ENCODE results near the gene TP53BP2. TPM values are rescaled to one million over a fixed set of nuclear protein-coding genes. Genes with fewer than 3 reads are reported as not detected.

Gene TP53BP2
- total and polyA plus RNA-seq, 5 donors, result 9.8 to 29.7 (median 29.5) TPM

DNA sequence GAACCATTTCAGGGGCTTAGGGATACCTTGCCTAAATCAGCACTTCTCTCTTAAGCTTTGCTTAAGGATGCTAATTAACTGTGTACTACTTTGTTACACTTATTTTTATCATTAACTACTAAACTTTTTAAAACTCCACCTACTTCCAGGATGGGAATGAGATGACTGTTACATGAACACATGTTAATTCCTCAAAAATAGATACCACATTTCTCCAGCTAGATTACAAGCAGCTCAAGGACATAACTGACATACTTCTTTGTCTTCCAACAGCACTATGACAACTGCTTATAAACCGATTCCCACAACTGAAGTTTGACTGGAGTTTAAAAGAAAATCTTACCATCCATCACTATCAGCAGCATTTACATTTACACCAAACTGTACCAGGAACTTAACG lies 53.7 kb downstream of the TP53BP2 start:
- WGBS, result 68% methylated on average over 2 of the region's 2 CpGs

GRCh38 chr1:223788746-223789415 lies 56.9 kb downstream of the TP53BP2 start:
- no peak for DNase-seq
- H3K4me3 ChIP-seq (ENCODE audit: low read length), result no peak overlapping the region
- ATAC-seq, result peak in 1 of 2 donors; percentile 69
- no peak overlapping the region for H3K27ac ChIP-seq (ENCODE audit: low read length)
- no peaks in the 10 kb centered on the region for H3K27me3 ChIP-seq (ENCODE audit: control insufficient read depth, insufficient read depth)
- 64% methylated on average over 4 of the region's 4 CpGs for WGBS
- H3K4me1 ChIP-seq (ENCODE audit: control insufficient read depth, insufficient read depth, low read length), result no peaks in the 10 kb centered on the region
- no peaks in the 10 kb centered on the region for H3K9me3 ChIP-seq (ENCODE audit: control insufficient read depth, low read length)
- intact Hi-C loops (cut with DNase I), result no loop called here

More for the DNA sequence above, 53.7 kb downstream of the TP53BP2 start:
- DNase-seq (no peak), ATAC-seq (no peak)
- Histone ChIP-seq H3K4me3 (ENCODE audit: low read length) (no peak overlapping the region), H3K9me3 (ENCODE audit: control insufficient read depth, low read length) (no peaks in the 10 kb centered on the region), H3K27me3 (ENCODE audit: control insufficient read depth, insufficient read depth) (no peaks in the 10 kb centered on the region), H3K27ac (ENCODE audit: low read length) (no peak overlapping the region), H3K4me1 (ENCODE audit: control insufficient read depth, insufficient read depth, low read length) (no peaks in the 10 kb centered on the region)
- intact Hi-C loops (cut with DNase I), result no loop called here

- Histone ChIP-seq H3K27me3 (ENCODE audit: control insufficient read depth, insufficient read depth) (no peaks in the 10 kb centered on the region), H3K27ac (ENCODE audit: low read length) (no peak overlapping the region), H3K4me1 (ENCODE audit: control insufficient read depth, insufficient read depth, low read length) (no peaks in the 10 kb centered on the region), H3K4me3 (ENCODE audit: low read length) (no peak overlapping the region), H3K9me3 (ENCODE audit: control insufficient read depth, low read length) (no peaks in the 10 kb centered on the region)
- ATAC-seq, result no peak
- intact Hi-C loops (cut with DNase I), result no loop called here
- 56% methylated on average over 5 of the region's 5 CpGs for WGBS
- DNase-seq, result no peak
Measured at GRCh38 chr1:223785808-223786207, 59.9 kb downstream of the TP53BP2 start.

GRCh38 chr1:223784541-223784940 lies 61.2 kb downstream of the TP53BP2 start:
- Histone ChIP-seq H3K9me3 (ENCODE audit: control insufficient read depth, low read length) (no peaks in the 10 kb centered on the region), H3K27ac (ENCODE audit: low read length) (no peak overlapping the region), H3K4me1 (ENCODE audit: control insufficient read depth, insufficient read depth, low read length) (no peaks in the 10 kb centered on the region), H3K4me3 (ENCODE audit: low read length) (no peak overlapping the region), H3K27me3 (ENCODE audit: control insufficient read depth, insufficient read depth) (no peaks in the 10 kb centered on the region)
- DNase-seq (no peak), ATAC-seq (peak in 1 of 2 donors; percentile 61)
- intact Hi-C loops (cut with DNase I), result no loop called here
- 83% methylated on average over 4 of the region's 4 CpGs for WGBS

DNA sequence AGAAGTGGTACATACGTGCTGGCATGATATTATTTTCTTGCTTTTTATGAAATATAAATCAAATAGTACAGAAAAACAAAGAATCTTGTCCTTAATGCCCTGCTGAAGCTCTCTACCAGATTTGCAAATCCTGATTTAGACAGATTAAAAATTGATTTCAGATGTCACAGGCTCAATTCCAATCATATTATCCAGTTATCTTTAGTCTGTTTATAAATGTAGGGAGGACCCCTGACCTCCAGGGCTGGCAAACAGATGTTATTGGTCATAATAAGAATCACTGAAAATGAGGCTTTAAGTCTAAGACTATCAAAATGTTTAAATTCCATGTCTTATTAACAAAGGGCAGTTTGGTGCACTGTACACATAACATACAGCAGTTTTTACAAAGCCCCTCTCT lies 62.1 kb downstream of the TP53BP2 start:
- ATAC-seq (no peak), DNase-seq (no peak)
- 91% methylated on average over 1 of the region's 1 CpG for WGBS
- Histone ChIP-seq H3K27me3 (ENCODE audit: control insufficient read depth, insufficient read depth) (no peaks in the 10 kb centered on the region), H3K4me3 (ENCODE audit: low read length) (no peak overlapping the region), H3K27ac (ENCODE audit: low read length) (no peak overlapping the region), H3K4me1 (ENCODE audit: control insufficient read depth, insufficient read depth, low read length) (no peaks in the 10 kb centered on the region), H3K9me3 (ENCODE audit: control insufficient read depth, low read length) (no peaks in the 10 kb centered on the region)
- intact Hi-C loops (cut with DNase I), result no loop called here

- Histone ChIP-seq H3K4me1 (ENCODE audit: control insufficient read depth, insufficient read depth, low read length) (peaks cover 4% of the 10 kb centered on the region), H3K27me3 (ENCODE audit: control insufficient read depth, insufficient read depth) (no peaks in the 10 kb centered on the region), H3K4me3 (ENCODE audit: low read length) (no peak overlapping the region), H3K9me3 (ENCODE audit: control insufficient read depth, low read length) (no peaks in the 10 kb centered on the region), H3K27ac (ENCODE audit: low read length) (no peak overlapping the region)
- ATAC-seq (no peak), DNase-seq (no peak)
- intact Hi-C loops (cut with DNase I), result no loop called here
- WGBS, result 87% methylated on average over 6 of the region's 6 CpGs
Measured at GRCh38 chr1:223780949-223781348, 64.8 kb downstream of the TP53BP2 start.

- Histone ChIP-seq H3K27ac (ENCODE audit: low read length) (no peak overlapping the region), H3K4me1 (ENCODE audit: control insufficient read depth, insufficient read depth, low read length) (peaks cover 5% of the 10 kb centered on the region), H3K27me3 (ENCODE audit: control insufficient read depth, insufficient read depth) (no peaks in the 10 kb centered on the region), H3K9me3 (ENCODE audit: control insufficient read depth, low read length) (no peaks in the 10 kb centered on the region), H3K4me3 (ENCODE audit: low read length) (no peak overlapping the region)
- intact Hi-C loops (cut with DNase I), result no loop called here
- no peak for ATAC-seq
- WGBS, result 95% methylated on average over 8 of the region's 8 CpGs
- DNase-seq, result no peak
Measured at GRCh38 chr1:223780318-223780717, 65.4 kb downstream of the TP53BP2 start.

- H3K27me3 ChIP-seq (ENCODE audit: control insufficient read depth, insufficient read depth), result no peaks in the 10 kb centered on the region
- ATAC-seq (no peak), DNase-seq (no peak)
- intact Hi-C loops (cut with DNase I), result no loop called here
- H3K27ac ChIP-seq (ENCODE audit: low read length), result peak overlapping the region; percentile 88
- H3K9me3 ChIP-seq (ENCODE audit: control insufficient read depth, low read length), result no peaks in the 10 kb centered on the region
- 55% methylated on average over 10 of the region's 10 CpGs for WGBS
- H3K4me3 ChIP-seq (ENCODE audit: low read length), result no peak overlapping the region
- peaks cover 7% of the 10 kb centered on the region for H3K4me1 ChIP-seq (ENCODE audit: control insufficient read depth, insufficient read depth, low read length)
Measured at GRCh38 chr1:223776826-223777454, 68.8 kb downstream of the TP53BP2 start.

GRCh38 chr1:223776075-223776814 lies 69.5 kb downstream of the TP53BP2 start:
- H3K27ac ChIP-seq (ENCODE audit: low read length), result peak overlapping the region; percentile 88
- 49% methylated on average over 9 of the region's 9 CpGs for WGBS

GRCh38 chr1:223775711-223776074 lies 70.1 kb downstream of the TP53BP2 start:
- intact Hi-C loops (cut with DNase I), result no loop called here
- Histone ChIP-seq H3K27me3 (ENCODE audit: control insufficient read depth, insufficient read depth) (no peaks in the 10 kb centered on the region), H3K4me1 (ENCODE audit: control insufficient read depth, insufficient read depth, low read length) (peaks cover 12% of the 10 kb centered on the region), H3K4me3 (ENCODE audit: low read length) (no peak overlapping the region), H3K27ac (ENCODE audit: low read length) (peak overlapping the region; percentile 88), H3K9me3 (ENCODE audit: control insufficient read depth, low read length) (no peaks in the 10 kb centered on the region)
- DNase-seq, result no peak
- 72% methylated on average over 1 of the region's 1 CpG for WGBS
- no peak for ATAC-seq

More at GRCh38 chr1:223776075-223776814, 69.5 kb downstream of the TP53BP2 start:
- no peak overlapping the region for H3K4me3 ChIP-seq (ENCODE audit: low read length)
- peak; percentile 24 to 79 for ATAC-seq
- no peaks in the 10 kb centered on the region for H3K9me3 ChIP-seq (ENCODE audit: control insufficient read depth, low read length)
- H3K27me3 ChIP-seq (ENCODE audit: control insufficient read depth, insufficient read depth), result no peaks in the 10 kb centered on the region
- intact Hi-C loops (cut with DNase I), result no loop called here
- no peak for DNase-seq
- peaks cover 7% of the 10 kb centered on the region for H3K4me1 ChIP-seq (ENCODE audit: control insufficient read depth, insufficient read depth, low read length)

GRCh38 chr1:223775054-223775453 lies 70.7 kb downstream of the TP53BP2 start:
- Histone ChIP-seq H3K9me3 (ENCODE audit: control insufficient read depth, low read length) (no peaks in the 10 kb centered on the region), H3K27ac (ENCODE audit: low read length) (no peak overlapping the region), H3K4me1 (ENCODE audit: control insufficient read depth, insufficient read depth, low read length) (peaks cover 14% of the 10 kb centered on the region), H3K4me3 (ENCODE audit: low read length) (no peak overlapping the region), H3K27me3 (ENCODE audit: control insufficient read depth, insufficient read depth) (no peaks in the 10 kb centered on the region)
- 56% methylated on average over 4 of the region's 4 CpGs for WGBS
- no peak for ATAC-seq
- no peak for DNase-seq
- intact Hi-C loops (cut with DNase I), result no loop called here

All from right cardiac atrium (tissue), 5 donors.